ENCODE measurements around the gene SYT1. TPM values are rescaled to one million over a fixed set of nuclear protein-coding genes. Genes with fewer than 3 reads are reported as not detected.
"Not testable (repeated sequence)": the region's sequence is repeated elsewhere in the genome, so short reads cannot be mapped to it uniquely, and the experiment has no call there.

SYT1 gene
- total and polyA plus RNA-seq, 7 donors: 2.8 to 20.0 (median 10.6) TPM; not detected in 1

- Histone ChIP-seq H3K27ac (no peak overlapping the region), H3K4me3 (no peak overlapping the region), H3K27me3 (no peaks in the 10 kb centered on the region), H3K9me3 (no peaks in the 10 kb centered on the region), H3K36me3 (no peaks in the 10 kb centered on the region), H3K4me1 (no peaks in the 10 kb centered on the region)
- no peak for TF ChIP-seq CTCF (IDR thresholded peaks at IDR 0.05)
- no peak for TF ChIP-seq POLR2AphosphoS5 (IDR thresholded peaks at IDR 0.05)
- no peak for TF ChIP-seq EP300 (IDR thresholded peaks at IDR 0.05)
- TF ChIP-seq POLR2A (IDR thresholded peaks at IDR 0.05): no peak
- intact Hi-C loops (cut with DNase I): no loop called here
- no peak for DNase-seq
- 58 to 73% methylated on average over 1 of the region's 1 CpG for WGBS, 2 donors
Measured at GRCh38 chr12:79199166-79199565, 334.6 kb downstream of the SYT1 start.

- Histone ChIP-seq H3K4me1 (no peaks in the 10 kb centered on the region), H3K9me3 (no peaks in the 10 kb centered on the region), H3K36me3 (no peaks in the 10 kb centered on the region), H3K27ac (no peak overlapping the region), H3K4me3 (no peak overlapping the region), H3K27me3 (no peaks in the 10 kb centered on the region)
- no peak for TF ChIP-seq CTCF (IDR thresholded peaks at IDR 0.05)
- TF ChIP-seq POLR2A (IDR thresholded peaks at IDR 0.05): no peak
- no peak for TF ChIP-seq EP300 (IDR thresholded peaks at IDR 0.05)
- no peak for TF ChIP-seq POLR2AphosphoS5 (IDR thresholded peaks at IDR 0.05)
- intact Hi-C loops (cut with DNase I): no loop called here
- WGBS, 2 donors: 71 to 76% methylated on average over 2 of the region's 2 CpGs
- no peak for DNase-seq
Measured at GRCh38 chr12:79200176-79200575, 335.6 kb downstream of the SYT1 start.

- intact Hi-C loops (cut with DNase I): no loop called here
- Histone ChIP-seq H3K9me3 (no peaks in the 10 kb centered on the region), H3K4me3 (no peak overlapping the region), H3K27me3 (no peaks in the 10 kb centered on the region), H3K27ac (no peak overlapping the region), H3K36me3 (no peaks in the 10 kb centered on the region), H3K4me1 (no peaks in the 10 kb centered on the region)
- DNase-seq: no peak
- TF ChIP-seq EP300 (IDR thresholded peaks at IDR 0.05) (no peak), POLR2A (IDR thresholded peaks at IDR 0.05) (no peak), CTCF (IDR thresholded peaks at IDR 0.05) (no peak), POLR2AphosphoS5 (IDR thresholded peaks at IDR 0.05) (no peak)
- 84 to 92% methylated on average over 9 of the region's 9 CpGs for WGBS, 2 donors
Measured at GRCh38 chr12:79203058-79203647, 338.6 kb downstream of the SYT1 start.

- Histone ChIP-seq H3K4me3 (no peak overlapping the region), H3K27me3 (no peaks in the 10 kb centered on the region), H3K36me3 (no peaks in the 10 kb centered on the region), H3K27ac (no peak overlapping the region), H3K4me1 (no peaks in the 10 kb centered on the region), H3K9me3 (no peaks in the 10 kb centered on the region)
- intact Hi-C loops (cut with DNase I): no loop called here
- TF ChIP-seq POLR2A (IDR thresholded peaks at IDR 0.05): no peak
- TF ChIP-seq CTCF (IDR thresholded peaks at IDR 0.05): no peak
- TF ChIP-seq POLR2AphosphoS5 (IDR thresholded peaks at IDR 0.05): no peak
- TF ChIP-seq EP300 (IDR thresholded peaks at IDR 0.05): no peak
- 87 to 91% methylated on average over 1 of the region's 1 CpG for WGBS, 2 donors
- no peak for DNase-seq
Measured at GRCh38 chr12:79206871-79207270, 342.3 kb downstream of the SYT1 start.

GRCh38 chr12:79210403-79210802 lies 345.8 kb downstream of the SYT1 start:
- DNase-seq; intact Hi-C loops (cut with DNase I); H3K9me3 ChIP-seq; H3K4me3 ChIP-seq; H3K36me3 ChIP-seq; H3K27me3 ChIP-seq; H3K27ac ChIP-seq; H3K4me1 ChIP-seq: not testable (repeated sequence)
- 90 to 93% methylated on average over 3 of the region's 3 CpGs for WGBS, 2 donors

All from sigmoid colon (tissue), 7 donors.